RWPE1 (cell line): ENCODE measurements around the gene ST8SIA1.

Experiments used
- CTCF ChIA-PET: fragments of 350-600 bp; sonication (Branson Sonifier 250); formaldehyde crosslinking; extraction: SDS; loops from one replicate; lab custom pipeline; 2021; lab: Yijun Ruan, JAX
- POLR2A ChIA-PET: fragments of 400-600 bp; formaldehyde crosslinking; extraction: SDS; loops from one replicate; lab custom pipeline; 2020; ENCODE audit warnings: antibody characterized with exemption; ENCODE audit not compliant: low non-redundant PET; lab: Yijun Ruan, JAX
- DNase-seq: peaks from one replicate; pipeline ENCODE4 v3.0.0; 2012; ENCODE audit warnings: low spot score
- H3K27ac ChIP-seq: fragments of 450-650 bp; 2 replicates; pipeline ENCODE4 v1.5.1; 2017
- TF ChIP-seq, protein P1 (sequence below): fragments of 450-650 bp; conservative IDR thresholded peaks from 2 replicates; pipeline ENCODE4 v1.5.1; 2017; ENCODE audit warnings: low read depth, mild to moderate bottlenecking

ST8SIA1 gene

GRCh38 chr12:22333713-22334409 lies 646 bp downstream of the ST8SIA1 start:
- TF ChIP-seq, protein P1, sequence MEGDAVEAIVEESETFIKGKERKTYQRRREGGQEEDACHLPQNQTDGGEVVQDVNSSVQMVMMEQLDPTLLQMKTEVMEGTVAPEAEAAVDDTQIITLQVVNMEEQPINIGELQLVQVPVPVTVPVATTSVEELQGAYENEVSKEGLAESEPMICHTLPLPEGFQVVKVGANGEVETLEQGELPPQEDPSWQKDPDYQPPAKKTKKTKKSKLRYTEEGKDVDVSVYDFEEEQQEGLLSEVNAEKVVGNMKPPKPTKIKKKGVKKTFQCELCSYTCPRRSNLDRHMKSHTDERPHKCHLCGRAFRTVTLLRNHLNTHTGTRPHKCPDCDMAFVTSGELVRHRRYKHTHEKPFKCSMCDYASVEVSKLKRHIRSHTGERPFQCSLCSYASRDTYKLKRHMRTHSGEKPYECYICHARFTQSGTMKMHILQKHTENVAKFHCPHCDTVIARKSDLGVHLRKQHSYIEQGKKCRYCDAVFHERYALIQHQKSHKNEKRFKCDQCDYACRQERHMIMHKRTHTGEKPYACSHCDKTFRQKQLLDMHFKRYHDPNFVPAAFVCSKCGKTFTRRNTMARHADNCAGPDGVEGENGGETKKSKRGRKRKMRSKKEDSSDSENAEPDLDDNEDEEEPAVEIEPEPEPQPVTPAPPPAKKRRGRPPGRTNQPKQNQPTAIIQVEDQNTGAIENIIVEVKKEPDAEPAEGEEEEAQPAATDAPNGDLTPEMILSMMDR = no peak

GRCh38 chr12:22333186-22333712 lies 1.3 kb downstream of the ST8SIA1 start:
- ChIA-PET CTCF (no interaction called here), POLR2A (no interaction called here)
- H3K27ac ChIP-seq = no peak overlapping the region
- DNase-seq = no peak
- TF ChIP-seq, protein P1 = no peak

More at GRCh38 chr12:22333713-22334409, 646 bp downstream of the ST8SIA1 start:
- ChIA-PET POLR2A (no interaction called here), CTCF (no interaction called here)
- no peak overlapping the region for H3K27ac ChIP-seq
- DNase-seq = no peak

- ChIA-PET POLR2A (no interaction called here), CTCF (no interaction called here)
- H3K27ac ChIP-seq = no peak overlapping the region
- TF ChIP-seq, protein P1 = no peak
- DNase-seq = no peak
These were observed 2.3 kb downstream of the ST8SIA1 start for GRCh38 chr12:22332202-22332601.

DNA sequence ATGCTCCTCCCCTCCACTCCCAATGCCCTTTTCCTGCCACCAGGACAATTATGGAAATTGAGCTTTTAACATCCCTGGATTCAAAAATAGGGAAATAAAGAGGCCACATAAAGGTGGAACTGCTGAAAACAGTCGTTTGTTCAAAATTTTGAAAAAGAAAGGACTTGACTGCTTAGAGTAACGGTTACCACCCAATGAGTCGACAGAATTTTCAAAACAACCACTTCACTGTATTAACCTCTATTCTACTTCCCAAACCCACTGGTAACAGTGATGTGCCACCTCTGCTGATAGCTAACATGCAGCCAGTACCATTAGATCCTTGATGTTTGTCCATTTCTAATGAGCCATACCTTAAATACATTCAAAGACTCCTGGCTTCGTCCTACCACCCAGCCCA lies 4.9 kb downstream of the ST8SIA1 start:
- TF ChIP-seq, protein P1 = no peak
- POLR2A ChIA-PET = no interaction called here
- DNase-seq = no peak
- no peak overlapping the region for H3K27ac ChIP-seq
- CTCF ChIA-PET = interaction anchor here (0.6 kb wide), 1 partner anchor 129 kb away, joined by 5 read pairs; no protein-coding TSS in a partner anchor

GRCh38 chr12:22325218-22325617 lies 9.3 kb downstream of the ST8SIA1 start:
- TF ChIP-seq, protein P1 = no peak
- no peak overlapping the region for H3K27ac ChIP-seq
- POLR2A ChIA-PET = no interaction called here
- DNase-seq = no peak
- CTCF ChIA-PET = no interaction called here

- POLR2A ChIA-PET = no interaction called here
- TF ChIP-seq, protein P1 = no peak
- CTCF ChIA-PET = no interaction called here
- DNase-seq = no peak
- H3K27ac ChIP-seq = no peak overlapping the region
These were observed 12.4 kb downstream of the ST8SIA1 start for GRCh38 chr12:22322091-22322490.
